HCT116 (cell line): ENCODE results near the gene TTYH2. TPM values are rescaled to one million over a fixed set of nuclear protein-coding genes. Genes with fewer than 3 reads are reported as not detected.

Experiments
- CEBPB ChIP-seq: IDR thresholded peaks from 2 replicates; pipeline ENCODE4 v1.6.1; 2012; ENCODE audit warnings: low read depth
- ELF1 ChIP-seq: IDR thresholded peaks from 2 replicates; pipeline ENCODE4 v1.6.1; 2012; ENCODE audit warnings: low read depth, borderline replicate concordance
- POLR2AphosphoS5 ChIP-seq: IDR thresholded peaks from 2 replicates; pipeline ENCODE4 v1.6.1; 2011; ENCODE audit warnings: mild to moderate bottlenecking, low read depth, low read length, moderate library complexity
- SP1 ChIP-seq: IDR thresholded peaks from 2 replicates; pipeline ENCODE4 v1.6.1; 2012; ENCODE audit warnings: low read depth
- SRF ChIP-seq: IDR thresholded peaks from 2 replicates; pipeline ENCODE4 v1.6.1; 2012; ENCODE audit warnings: low read depth
- TCF7L2 ChIP-seq: IDR thresholded peaks from 2 replicates; pipeline ENCODE4 v1.7.0; 2011; ENCODE audit warnings: borderline replicate concordance, inconsistent platforms; ENCODE audit not compliant: insufficient read depth, insufficient read length; ENCODE audit errors: extremely low read depth
- total RNA-seq: library from RNA; stranded (reverse); gene quantifications from one replicate; pipeline ENCODE4 v1.2.1, GENCODE V29; 2021; ENCODE audit not compliant: unreplicated experiment
- TF ChIP-seq, protein P1 (sequence below): IDR thresholded peaks from 2 replicates; pipeline ENCODE4 v1.6.1; 2011; ENCODE audit warnings: mild to moderate bottlenecking, low read length, moderate library complexity; ENCODE audit not compliant: insufficient replicate concordance; ENCODE audit errors: extremely low read depth
- TF ChIP-seq, protein P2 (sequence below): IDR thresholded peaks from 2 replicates; pipeline ENCODE4 v1.6.1; 2012
- TF ChIP-seq, protein P3 (sequence below): IDR thresholded peaks from 2 replicates; pipeline ENCODE4 v1.6.1; 2012; ENCODE audit warnings: low read depth

Gene TTYH2
- total RNA-seq, 1 experiment from 2014 or later = 10.8 TPM

DNA sequence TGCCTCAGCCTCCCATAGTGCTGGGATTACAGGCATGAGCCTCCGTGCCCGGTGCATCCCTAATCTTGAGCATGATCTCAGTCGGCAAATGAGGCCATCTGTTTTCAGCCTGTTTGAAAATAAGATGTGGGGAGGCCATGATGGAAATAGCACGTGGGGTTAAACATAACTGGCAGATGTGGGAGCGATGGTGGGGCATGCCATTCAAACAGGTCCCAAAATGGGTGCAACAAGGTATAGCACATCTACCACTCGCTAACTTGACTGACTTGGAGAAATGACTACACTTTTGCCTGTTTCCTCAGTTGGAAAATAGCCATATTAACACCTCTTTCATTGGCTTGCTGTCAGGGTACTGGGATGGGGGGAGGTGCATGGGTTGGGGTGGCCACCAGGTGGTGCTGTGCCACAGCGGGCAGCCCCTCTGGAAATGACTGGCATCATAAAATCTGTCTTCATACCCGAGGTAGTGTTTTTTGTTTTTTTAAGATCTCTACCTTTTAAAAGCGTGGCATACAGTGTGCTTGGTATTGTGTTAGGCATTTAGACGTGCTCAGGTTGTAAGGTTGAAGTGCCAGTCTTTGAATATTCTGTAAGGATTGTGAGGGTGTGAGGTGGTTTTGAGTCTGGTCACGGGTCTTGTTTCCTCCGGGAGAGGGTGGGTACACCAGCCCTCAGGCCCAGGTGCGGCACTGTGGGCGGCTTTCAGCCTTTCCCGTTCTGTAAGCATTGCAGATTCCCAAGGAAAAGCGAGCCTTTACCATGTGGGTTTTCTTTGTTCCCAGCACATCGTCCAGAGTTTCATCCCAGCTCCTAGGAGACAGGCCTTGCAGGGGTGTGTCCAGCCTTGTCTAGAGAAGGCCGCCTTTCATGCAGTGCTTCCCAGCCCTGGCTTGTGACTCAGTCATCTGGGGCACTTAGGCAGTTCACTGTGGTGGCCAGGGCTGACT is 2.9 kb upstream of the TTYH2 start (continued):
- TF ChIP-seq, protein P1, sequence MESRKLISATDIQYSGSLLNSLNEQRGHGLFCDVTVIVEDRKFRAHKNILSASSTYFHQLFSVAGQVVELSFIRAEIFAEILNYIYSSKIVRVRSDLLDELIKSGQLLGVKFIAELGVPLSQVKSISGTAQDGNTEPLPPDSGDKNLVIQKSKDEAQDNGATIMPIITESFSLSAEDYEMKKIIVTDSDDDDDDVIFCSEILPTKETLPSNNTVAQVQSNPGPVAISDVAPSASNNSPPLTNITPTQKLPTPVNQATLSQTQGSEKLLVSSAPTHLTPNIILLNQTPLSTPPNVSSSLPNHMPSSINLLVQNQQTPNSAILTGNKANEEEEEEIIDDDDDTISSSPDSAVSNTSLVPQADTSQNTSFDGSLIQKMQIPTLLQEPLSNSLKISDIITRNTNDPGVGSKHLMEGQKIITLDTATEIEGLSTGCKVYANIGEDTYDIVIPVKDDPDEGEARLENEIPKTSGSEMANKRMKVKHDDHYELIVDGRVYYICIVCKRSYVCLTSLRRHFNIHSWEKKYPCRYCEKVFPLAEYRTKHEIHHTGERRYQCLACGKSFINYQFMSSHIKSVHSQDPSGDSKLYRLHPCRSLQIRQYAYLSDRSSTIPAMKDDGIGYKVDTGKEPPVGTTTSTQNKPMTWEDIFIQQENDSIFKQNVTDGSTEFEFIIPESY = no peak
- no peak for TF ChIP-seq ELF1
- no peak for TF ChIP-seq TCF7L2
- TF ChIP-seq POLR2AphosphoS5 = peak; percentile 84
- no peak for TF ChIP-seq SRF
- TF ChIP-seq CEBPB = no peak
- TF ChIP-seq SP1 = no peak
- TF ChIP-seq, protein P2, sequence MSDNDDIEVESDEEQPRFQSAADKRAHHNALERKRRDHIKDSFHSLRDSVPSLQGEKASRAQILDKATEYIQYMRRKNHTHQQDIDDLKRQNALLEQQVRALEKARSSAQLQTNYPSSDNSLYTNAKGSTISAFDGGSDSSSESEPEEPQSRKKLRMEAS = peak; percentile 37; the same call in 1 of the 2 replicates
- TF ChIP-seq, protein P3, sequence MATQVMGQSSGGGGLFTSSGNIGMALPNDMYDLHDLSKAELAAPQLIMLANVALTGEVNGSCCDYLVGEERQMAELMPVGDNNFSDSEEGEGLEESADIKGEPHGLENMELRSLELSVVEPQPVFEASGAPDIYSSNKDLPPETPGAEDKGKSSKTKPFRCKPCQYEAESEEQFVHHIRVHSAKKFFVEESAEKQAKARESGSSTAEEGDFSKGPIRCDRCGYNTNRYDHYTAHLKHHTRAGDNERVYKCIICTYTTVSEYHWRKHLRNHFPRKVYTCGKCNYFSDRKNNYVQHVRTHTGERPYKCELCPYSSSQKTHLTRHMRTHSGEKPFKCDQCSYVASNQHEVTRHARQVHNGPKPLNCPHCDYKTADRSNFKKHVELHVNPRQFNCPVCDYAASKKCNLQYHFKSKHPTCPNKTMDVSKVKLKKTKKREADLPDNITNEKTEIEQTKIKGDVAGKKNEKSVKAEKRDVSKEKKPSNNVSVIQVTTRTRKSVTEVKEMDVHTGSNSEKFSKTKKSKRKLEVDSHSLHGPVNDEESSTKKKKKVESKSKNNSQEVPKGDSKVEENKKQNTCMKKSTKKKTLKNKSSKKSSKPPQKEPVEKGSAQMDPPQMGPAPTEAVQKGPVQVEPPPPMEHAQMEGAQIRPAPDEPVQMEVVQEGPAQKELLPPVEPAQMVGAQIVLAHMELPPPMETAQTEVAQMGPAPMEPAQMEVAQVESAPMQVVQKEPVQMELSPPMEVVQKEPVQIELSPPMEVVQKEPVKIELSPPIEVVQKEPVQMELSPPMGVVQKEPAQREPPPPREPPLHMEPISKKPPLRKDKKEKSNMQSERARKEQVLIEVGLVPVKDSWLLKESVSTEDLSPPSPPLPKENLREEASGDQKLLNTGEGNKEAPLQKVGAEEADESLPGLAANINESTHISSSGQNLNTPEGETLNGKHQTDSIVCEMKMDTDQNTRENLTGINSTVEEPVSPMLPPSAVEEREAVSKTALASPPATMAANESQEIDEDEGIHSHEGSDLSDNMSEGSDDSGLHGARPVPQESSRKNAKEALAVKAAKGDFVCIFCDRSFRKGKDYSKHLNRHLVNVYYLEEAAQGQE = no peak
